A673 (cell line): ENCODE measurements around the gene EHD1. TPM values are rescaled to one million over a fixed set of nuclear protein-coding genes. Genes with fewer than 3 reads are reported as not detected.

ENCODE experiments used
- BruUV-seq: library from RNA; stranded (reverse); fragments of 400-500 nt; replicated peaks from 2 replicates; lab custom pipeline; 2021; lab: Mats Ljungman, UMichigan
- CTCF ChIA-PET: fragments of 300-600 bp; sonication (Branson Sonifier 250); formaldehyde crosslinking; loops from one replicate; lab custom pipeline; 2022; ENCODE audit warnings: antibody characterized with exemption; lab: Charles Lee
- POLR2A ChIA-PET: fragments of 300-600 bp; sonication (Branson Sonifier 250); formaldehyde crosslinking; loops from one replicate; lab custom pipeline; 2022; ENCODE audit warnings: antibody characterized with exemption; ENCODE audit not compliant: low non-redundant PET; lab: Charles Lee
- DNase-seq: peaks from one replicate; pipeline ENCODE4 v3.0.0-alpha.2; 2015; ENCODE audit warnings: low spot score
- H3K27ac ChIP-seq: fragments of 200-600 bp; sonication (generic); 2 replicates; pipeline ENCODE4 v1.5.1; 2016; ENCODE audit warnings: mixed run types, low read depth, mild to moderate bottlenecking, mixed read lengths, antibody characterized with exemption, low read length; ENCODE audit not compliant: poor library complexity, severe bottlenecking
- H3K27me3 ChIP-seq: fragments of 200-600 bp; sonication (generic); replicated peaks from 2 replicates; pipeline ENCODE4 v1.6.1; 2017; ENCODE audit warnings: mixed run types, low read depth, mild to moderate bottlenecking, mixed read lengths, antibody characterized with exemption, low read length; ENCODE audit not compliant: insufficient read depth, poor library complexity
- H3K36me3 ChIP-seq: fragments of 200-600 bp; sonication (generic); 2 replicates; pipeline ENCODE4 v1.6.1; 2016; ENCODE audit warnings: mixed run types, mild to moderate bottlenecking, mixed read lengths, antibody characterized with exemption, low read length; ENCODE audit not compliant: insufficient read depth, poor library complexity, severe bottlenecking
- H3K4me1 ChIP-seq: fragments of 200-600 bp; sonication (generic); 2 replicates; pipeline ENCODE4 v1.6.1; 2017; ENCODE audit warnings: mixed run types, mild to moderate bottlenecking, mixed read lengths, antibody characterized with exemption, low read length; ENCODE audit not compliant: insufficient read depth, poor library complexity, severe bottlenecking
- H3K4me3 ChIP-seq: fragments of 200-600 bp; sonication (generic); 2 replicates; pipeline ENCODE4 v1.5.1; 2016; ENCODE audit warnings: low read depth, mixed run types, mild to moderate bottlenecking, mixed read lengths, low read length; ENCODE audit not compliant: poor library complexity, severe bottlenecking
- H3K9me3 ChIP-seq: fragments of 200-600 bp; sonication (generic); 2 replicates; pipeline ENCODE4 v1.6.1; 2016; ENCODE audit warnings: mixed run types, low read depth, mild to moderate bottlenecking, mixed read lengths, antibody characterized with exemption, low read length; ENCODE audit not compliant: poor library complexity, severe bottlenecking
- CTCF ChIP-seq: fragments of 300-800, 200-600 bp; sonication (generic); conservative IDR thresholded peaks from 2 replicates; pipeline ENCODE4 v1.5.1; 2017; ENCODE audit warnings: low read depth, mild to moderate bottlenecking, antibody characterized with exemption, low read length, moderate library complexity, mixed read lengths
- EZH2 ChIP-seq: fragments of 200-600 bp; sonication (generic); IDR thresholded peaks from 2 replicates; pipeline ENCODE4 v1.6.1; 2017; ENCODE audit warnings: borderline replicate concordance, low read depth, mild to moderate bottlenecking, mixed read lengths, antibody characterized with exemption, low read length; ENCODE audit not compliant: poor library complexity, severe bottlenecking
- intact Hi-C: fragments of 100-400 bp; cut with micrococcal nuclease; formaldehyde crosslinking; loops from one replicate; pipeline ENCODE4 v1.10.0; 2022; ENCODE audit not compliant: unreplicated experiment
- total RNA-seq: library from RNA; stranded (reverse); gene quantifications from 2 replicates; pipeline ENCODE4 v1.2.3, GENCODE V29; 2021

EHD1 gene
- total RNA-seq, 1 experiment from 2014 or later: 63.1 TPM

GRCh38 chr11:64845129-64845775 lies 33.2 kb downstream of the EHD1 start:
- no peak for TF ChIP-seq CTCF
- no peak for TF ChIP-seq EZH2
- peaks cover 13% of the 10 kb centered on the region for H3K4me1 ChIP-seq
- peak overlapping the region; percentile 67 for H3K4me3 ChIP-seq
- ChIA-PET POLR2A (no interaction called here), CTCF (interaction anchor here (0.6 kb wide), 1 partner anchor 664 kb away, joined by 3 read pairs; no protein-coding TSS in a partner anchor)
- H3K36me3 ChIP-seq: no peaks in the 10 kb centered on the region
- H3K27ac ChIP-seq: peak overlapping the region; percentile 76
- H3K9me3 ChIP-seq: no peaks in the 10 kb centered on the region
- intact Hi-C loops: loop anchor here (2.0 to 10.0 kb wide), 5 partner anchors 66 to 487 kb away; partner anchors contain the start of genes CDC42EP2, DPF2, SF1 and ZNHIT2
- H3K27me3 ChIP-seq: no peaks in the 10 kb centered on the region
- BruUV-seq: no TSS peak
- no peak for DNase-seq

GRCh38 chr11:64844330-64845128 lies 33.9 kb downstream of the EHD1 start, which contains the start of gene CDC42BPG:
Gene CDC42BPG (minus strand): TSS chr11:64844653. CDS start chr11:64844569, 84 bp downstream.
- peak; percentile 82 for DNase-seq
- no peaks in the 10 kb centered on the region for H3K9me3 ChIP-seq
- TF ChIP-seq EZH2 (no peak), CTCF (peak; percentile 67)
- peak within 1 kb of the TSS; percentile 67 for H3K4me3 ChIP-seq
- H3K27me3 ChIP-seq: no peaks in the 10 kb centered on the region
- H3K36me3 ChIP-seq: no peaks in the 10 kb centered on the region
- no TSS peak for BruUV-seq
- H3K27ac ChIP-seq: peak within 1 kb of the TSS; percentile 76
- ChIA-PET CTCF (interaction anchor here (0.5 to 1.1 kb wide), 4 partner anchors 9 to 277 kb away, joined by 3 read pairs; partner anchors contain the start of genes FAU and MRPL49), POLR2A (no interaction called here)
- peaks cover 13% of the 10 kb centered on the region for H3K4me1 ChIP-seq
- intact Hi-C loops: loop anchor here (2.0 to 10.0 kb wide), 5 partner anchors 66 to 488 kb away; partner anchors contain the start of genes CDC42EP2, DPF2, SF1 and ZNHIT2

GRCh38 chr11:64843686-64844329 lies 34.6 kb downstream of the EHD1 start:
- no peaks in the 10 kb centered on the region for H3K27me3 ChIP-seq
- no peak for DNase-seq
- H3K27ac ChIP-seq: peak overlapping the region; percentile 76
- H3K4me1 ChIP-seq: peaks cover 13% of the 10 kb centered on the region
- POLR2A ChIA-PET: no interaction called here
- TF ChIP-seq EZH2 (no peak), CTCF (no peak)
- intact Hi-C loops: loop anchor here (2.0 to 10.0 kb wide), 3 partner anchors 65 to 471 kb away; partner anchors contain the start of genes CDC42EP2 and SF1
- CTCF ChIA-PET: interaction anchor here (0.5 to 1.1 kb wide), 3 partner anchors 8 to 83 kb away, joined by 3 read pairs; no protein-coding TSS in a partner anchor
- H3K9me3 ChIP-seq: no peaks in the 10 kb centered on the region
- BruUV-seq: no TSS peak
- no peaks in the 10 kb centered on the region for H3K36me3 ChIP-seq
- H3K4me3 ChIP-seq: peak overlapping the region; percentile 67
